ENCODE data around the gene CDH13.

Gene CDH13

GRCh38 chr16:82992786-82993185 is 366.0 kb downstream of the CDH13 start:
- TF ChIP-seq POLR2AphosphoS5 (IDR thresholded peaks at IDR 0.05; ENCODE audit: borderline replicate concordance, low read depth, low read length) (no peak), FOXP2 (optimal IDR thresholded peaks at IDR 0.05; ENCODE audit: control extremely low read depth, extremely low read length, insufficient read depth) (no peak), EZH2 (IDR thresholded peaks at IDR 0.05) (no peak)
- Histone ChIP-seq H3K9ac (ENCODE audit: insufficient read length) (no peak overlapping the region), H3K4me3 (no peak overlapping the region), H3K9me3 (ENCODE audit: low read depth, low read length) (no peaks in the 10 kb centered on the region), H3K36me3 (ENCODE audit: insufficient read depth, low read length) (no peaks in the 10 kb centered on the region), H3K27ac (no peak overlapping the region)
- DNase-seq (ENCODE audit: low read depth, low spot score): no peak

- H3K27ac ChIP-seq: no peak overlapping the region
- no peak for DNase-seq (ENCODE audit: low read depth, low spot score)
- no peak for TF ChIP-seq FOXP2 (optimal IDR thresholded peaks at IDR 0.05; ENCODE audit: control extremely low read depth, extremely low read length, insufficient read depth)
- no peak for TF ChIP-seq POLR2AphosphoS5 (IDR thresholded peaks at IDR 0.05; ENCODE audit: borderline replicate concordance, low read depth, low read length)
- TF ChIP-seq EZH2 (IDR thresholded peaks at IDR 0.05): no peak
- H3K36me3 ChIP-seq (ENCODE audit: insufficient read depth, low read length): no peaks in the 10 kb centered on the region
- H3K4me3 ChIP-seq: no peak overlapping the region
- H3K9ac ChIP-seq (ENCODE audit: insufficient read length): no peak overlapping the region
- no peaks in the 10 kb centered on the region for H3K9me3 ChIP-seq (ENCODE audit: low read depth, low read length)
Measured at GRCh38 chr16:82993415-82993814, 366.6 kb downstream of the CDH13 start.

GRCh38 chr16:82993926-82994325 is 367.2 kb downstream of the CDH13 start:
- H3K27ac ChIP-seq: no peak overlapping the region
- H3K9me3 ChIP-seq (ENCODE audit: low read depth, low read length): no peaks in the 10 kb centered on the region
- no peak for TF ChIP-seq POLR2AphosphoS5 (IDR thresholded peaks at IDR 0.05; ENCODE audit: borderline replicate concordance, low read depth, low read length)
- no peak for TF ChIP-seq EZH2 (IDR thresholded peaks at IDR 0.05)
- TF ChIP-seq FOXP2 (optimal IDR thresholded peaks at IDR 0.05; ENCODE audit: control extremely low read depth, extremely low read length, insufficient read depth): no peak
- no peak for DNase-seq (ENCODE audit: low read depth, low spot score)
- H3K36me3 ChIP-seq (ENCODE audit: insufficient read depth, low read length): no peaks in the 10 kb centered on the region
- H3K4me3 ChIP-seq: no peak overlapping the region
- no peak overlapping the region for H3K9ac ChIP-seq (ENCODE audit: insufficient read length)

- Histone ChIP-seq H3K27ac (no peak overlapping the region), H3K36me3 (ENCODE audit: insufficient read depth, low read length) (no peaks in the 10 kb centered on the region), H3K4me3 (no peak overlapping the region), H3K9ac (ENCODE audit: insufficient read length) (no peak overlapping the region), H3K9me3 (ENCODE audit: low read depth, low read length) (no peaks in the 10 kb centered on the region)
- TF ChIP-seq POLR2AphosphoS5 (IDR thresholded peaks at IDR 0.05; ENCODE audit: borderline replicate concordance, low read depth, low read length): no peak
- no peak for TF ChIP-seq FOXP2 (optimal IDR thresholded peaks at IDR 0.05; ENCODE audit: control extremely low read depth, extremely low read length, insufficient read depth)
- TF ChIP-seq EZH2 (IDR thresholded peaks at IDR 0.05): no peak
- no peak for DNase-seq (ENCODE audit: low read depth, low spot score)
Measured at GRCh38 chr16:82995286-82995923, 368.6 kb downstream of the CDH13 start.

GRCh38 chr16:82995924-82996441 is 369.2 kb downstream of the CDH13 start:
- DNase-seq (ENCODE audit: low read depth, low spot score): no peak
- TF ChIP-seq POLR2AphosphoS5 (IDR thresholded peaks at IDR 0.05; ENCODE audit: borderline replicate concordance, low read depth, low read length) (no peak), FOXP2 (optimal IDR thresholded peaks at IDR 0.05; ENCODE audit: control extremely low read depth, extremely low read length, insufficient read depth) (no peak), EZH2 (IDR thresholded peaks at IDR 0.05) (no peak)

GRCh38 chr16:82996814-82997213 is 370.0 kb downstream of the CDH13 start:
- no peak for DNase-seq (ENCODE audit: low read depth, low spot score)
- TF ChIP-seq POLR2AphosphoS5 (IDR thresholded peaks at IDR 0.05; ENCODE audit: borderline replicate concordance, low read depth, low read length): no peak
- no peak for TF ChIP-seq FOXP2 (optimal IDR thresholded peaks at IDR 0.05; ENCODE audit: control extremely low read depth, extremely low read length, insufficient read depth)
- no peak for TF ChIP-seq EZH2 (IDR thresholded peaks at IDR 0.05)
- Histone ChIP-seq H3K9me3 (ENCODE audit: low read depth, low read length) (no peaks in the 10 kb centered on the region), H3K36me3 (ENCODE audit: insufficient read depth, low read length) (no peaks in the 10 kb centered on the region), H3K9ac (ENCODE audit: insufficient read length) (no peak overlapping the region), H3K27ac (no peak overlapping the region), H3K4me3 (no peak overlapping the region)

More at GRCh38 chr16:82995924-82996441, 369.2 kb downstream of the CDH13 start:
- H3K36me3 ChIP-seq (ENCODE audit: insufficient read depth, low read length): no peaks in the 10 kb centered on the region
- H3K9ac ChIP-seq (ENCODE audit: insufficient read length): no peak overlapping the region
- H3K4me3 ChIP-seq: no peak overlapping the region
- no peak overlapping the region for H3K27ac ChIP-seq
- no peaks in the 10 kb centered on the region for H3K9me3 ChIP-seq (ENCODE audit: low read depth, low read length)

GRCh38 chr16:82999711-83000110 is 372.9 kb downstream of the CDH13 start:
- DNase-seq (ENCODE audit: low read depth, low spot score): no peak
- no peak overlapping the region for H3K27ac ChIP-seq
- no peak overlapping the region for H3K4me3 ChIP-seq
- H3K36me3 ChIP-seq (ENCODE audit: insufficient read depth, low read length): no peaks in the 10 kb centered on the region
- TF ChIP-seq FOXP2 (optimal IDR thresholded peaks at IDR 0.05; ENCODE audit: control extremely low read depth, extremely low read length, insufficient read depth): no peak
- no peak for TF ChIP-seq POLR2AphosphoS5 (IDR thresholded peaks at IDR 0.05; ENCODE audit: borderline replicate concordance, low read depth, low read length)
- TF ChIP-seq EZH2 (IDR thresholded peaks at IDR 0.05): no peak
- H3K9me3 ChIP-seq (ENCODE audit: low read depth, low read length): no peaks in the 10 kb centered on the region
- H3K9ac ChIP-seq (ENCODE audit: insufficient read length): no peak overlapping the region

GRCh38 chr16:83002351-83003334 is 375.9 kb downstream of the CDH13 start:
- Histone ChIP-seq H3K4me3 (no peak overlapping the region), H3K9ac (ENCODE audit: insufficient read length) (no peak overlapping the region), H3K9me3 (ENCODE audit: low read depth, low read length) (no peaks in the 10 kb centered on the region), H3K27ac (no peak overlapping the region), H3K36me3 (ENCODE audit: insufficient read depth, low read length) (no peaks in the 10 kb centered on the region)
- TF ChIP-seq EZH2 (IDR thresholded peaks at IDR 0.05) (no peak), FOXP2 (optimal IDR thresholded peaks at IDR 0.05; ENCODE audit: control extremely low read depth, extremely low read length, insufficient read depth) (no peak), POLR2AphosphoS5 (IDR thresholded peaks at IDR 0.05; ENCODE audit: borderline replicate concordance, low read depth, low read length) (no peak)
- no peak for DNase-seq (ENCODE audit: low read depth, low spot score)

Data from SK-N-MC (cell line).